GM12874 (cell line): ENCODE data around the gene DLG2.

Experiments
- CTCF ChIP-seq: IDR thresholded peaks from 2 replicates; pipeline ENCODE4 v1.5.1; 2011; ENCODE audit warnings: low read depth, mild to moderate bottlenecking, control low read depth, low read length, moderate library complexity; ENCODE audit not compliant: insufficient read depth

Gene DLG2

GRCh38 chr11:84906995-84907394, 720.1 kb downstream of the DLG2 start:
- TF ChIP-seq CTCF = no peak

- TF ChIP-seq CTCF = no peak
These were observed 721.7 kb downstream of the DLG2 start for GRCh38 chr11:84905411-84905810.

GRCh38 chr11:84902445-84902844, 724.7 kb downstream of the DLG2 start:
- no peak for TF ChIP-seq CTCF

GRCh38 chr11:84901991-84902390, 725.2 kb downstream of the DLG2 start:
- TF ChIP-seq CTCF = no peak

- peak; percentile 28; the same call in 1 of the 2 replicates for TF ChIP-seq CTCF
These were observed 727.4 kb downstream of the DLG2 start for GRCh38 chr11:84899740-84900139.

GRCh38 chr11:84899134-84899533, 728.0 kb downstream of the DLG2 start:
- TF ChIP-seq CTCF = no peak

GRCh38 chr11:84894666-84895065, 732.5 kb downstream of the DLG2 start:
- no peak for TF ChIP-seq CTCF

- TF ChIP-seq CTCF = no peak
These were observed 736.5 kb downstream of the DLG2 start for GRCh38 chr11:84890676-84891075.
